Mucosa of rectum (tissue), 2 donors: ENCODE results near the gene IZUMO1.

Experiments used
- H3K27ac ChIP-seq, 2 donors: one replicate each; pipeline ENCODE4 v1.7.0; 2013; ENCODE audit warnings: inconsistent platforms in 2 of 2, low read depth in 2 of 2, low read length in 2 of 2
- H3K27me3 ChIP-seq, 2 donors: one replicate each; pipeline ENCODE4 v1.7.0; 2013; ENCODE audit warnings: low read length in 2 of 2; ENCODE audit not compliant: control insufficient read depth in 2 of 2, insufficient read depth in 2 of 2
- H3K36me3 ChIP-seq, 2 donors: one replicate each; pipeline ENCODE4 v1.7.0; 2013; ENCODE audit warnings: low read length in 2 of 2; ENCODE audit not compliant: control insufficient read depth in 2 of 2, insufficient read depth in 2 of 2
- H3K4me1 ChIP-seq, 2 donors: one replicate each; pipeline ENCODE4 v1.7.0; 2013; ENCODE audit warnings: low read length in 2 of 2, mild to moderate bottlenecking in 1 of 2; ENCODE audit not compliant: control insufficient read depth in 2 of 2, insufficient read depth in 2 of 2
- H3K4me3 ChIP-seq, 2 donors: one replicate each; pipeline ENCODE4 v1.7.0; 2013; ENCODE audit warnings: low read length in 2 of 2
- H3K9ac ChIP-seq, 2 donors: one replicate each; pipeline ENCODE4 v1.7.0; 2013; ENCODE audit warnings: low read length in 2 of 2, low read depth in 1 of 2, mild to moderate bottlenecking in 1 of 2
- H3K9me3 ChIP-seq, 2 donors: one replicate each; pipeline ENCODE4 v1.7.0; 2013; ENCODE audit warnings: low read length in 2 of 2; ENCODE audit not compliant: control insufficient read depth in 2 of 2
- donor health status: healthy.
- donor health status: Normal muscosa, but diverticular disease.

IZUMO1 gene

GRCh38 chr19:48757089-48757675 lies 10.5 kb upstream of the IZUMO1 start:
- H3K27ac ChIP-seq, result no peak overlapping the region
- peaks cover 5% of the 10 kb centered on the region in 2 donors for H3K27me3 ChIP-seq
- no peaks in the 10 kb centered on the region for H3K9me3 ChIP-seq
- H3K4me1 ChIP-seq, result peaks cover 6 to 9% of the 10 kb centered on the region in 2 donors
- no peak overlapping the region for H3K9ac ChIP-seq
- no peak overlapping the region for H3K4me3 ChIP-seq
- H3K36me3 ChIP-seq, result no peaks in the 10 kb centered on the region

GRCh38 chr19:48756686-48757085 lies 10.0 kb upstream of the IZUMO1 start:
- H3K9ac ChIP-seq, result no peak overlapping the region
- H3K27ac ChIP-seq, result no peak overlapping the region
- H3K36me3 ChIP-seq, result no peaks in the 10 kb centered on the region
- H3K4me3 ChIP-seq, result no peak overlapping the region
- H3K27me3 ChIP-seq, result peaks cover 7 to 8% of the 10 kb centered on the region in 2 donors
- peaks cover 8 to 11% of the 10 kb centered on the region in 2 donors for H3K4me1 ChIP-seq
- no peaks in the 10 kb centered on the region for H3K9me3 ChIP-seq

DNA sequence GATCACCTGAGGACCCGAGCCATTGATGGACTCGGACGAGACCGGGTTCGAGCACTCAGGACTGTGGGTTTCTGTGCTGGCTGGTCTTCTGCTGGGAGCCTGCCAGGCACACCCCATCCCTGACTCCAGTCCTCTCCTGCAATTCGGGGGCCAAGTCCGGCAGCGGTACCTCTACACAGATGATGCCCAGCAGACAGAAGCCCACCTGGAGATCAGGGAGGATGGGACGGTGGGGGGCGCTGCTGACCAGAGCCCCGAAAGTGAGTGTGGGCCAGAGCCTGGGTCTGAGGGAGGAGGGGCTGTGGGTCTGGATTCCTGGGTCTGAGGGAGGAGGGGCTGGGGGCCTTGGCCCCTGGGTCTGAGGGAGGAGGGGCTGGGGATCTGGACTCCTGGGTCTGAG lies 9.5 kb upstream of the IZUMO1 start:
- Histone ChIP-seq H3K9me3 (no peaks in the 10 kb centered on the region), H3K9ac (no peak overlapping the region), H3K27me3 (peaks cover 7 to 10% of the 10 kb centered on the region in 2 donors), H3K36me3 (no peaks in the 10 kb centered on the region), H3K4me3 (no peak overlapping the region), H3K4me1 (peaks cover 8 to 11% of the 10 kb centered on the region in 2 donors), H3K27ac (no peak overlapping the region)

DNA sequence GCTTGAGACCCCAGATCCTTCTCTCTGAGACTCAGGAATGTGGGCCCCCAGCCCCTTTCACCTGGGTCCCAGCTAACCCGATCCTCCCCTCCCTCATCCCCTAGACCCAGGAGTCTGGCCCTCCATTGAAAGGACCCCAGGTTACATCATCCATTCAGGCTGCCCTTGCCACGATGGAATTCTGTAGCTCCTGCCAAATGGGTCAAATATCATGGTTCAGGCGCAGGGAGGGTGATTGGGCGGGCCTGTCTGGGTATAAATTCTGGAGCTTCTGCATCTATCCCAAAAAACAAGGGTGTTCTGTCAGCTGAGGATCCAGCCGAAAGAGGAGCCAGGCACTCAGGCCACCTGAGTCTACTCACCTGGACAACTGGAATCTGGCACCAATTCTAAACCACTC lies 9.1 kb upstream of the IZUMO1 start:
- Histone ChIP-seq H3K4me3 (no peak overlapping the region), H3K4me1 (peaks cover 8 to 11% of the 10 kb centered on the region in 2 donors), H3K9me3 (no peaks in the 10 kb centered on the region), H3K27ac (no peak overlapping the region), H3K27me3 (peaks cover 7 to 9% of the 10 kb centered on the region in 2 donors), H3K36me3 (no peaks in the 10 kb centered on the region), H3K9ac (no peak overlapping the region)

DNA sequence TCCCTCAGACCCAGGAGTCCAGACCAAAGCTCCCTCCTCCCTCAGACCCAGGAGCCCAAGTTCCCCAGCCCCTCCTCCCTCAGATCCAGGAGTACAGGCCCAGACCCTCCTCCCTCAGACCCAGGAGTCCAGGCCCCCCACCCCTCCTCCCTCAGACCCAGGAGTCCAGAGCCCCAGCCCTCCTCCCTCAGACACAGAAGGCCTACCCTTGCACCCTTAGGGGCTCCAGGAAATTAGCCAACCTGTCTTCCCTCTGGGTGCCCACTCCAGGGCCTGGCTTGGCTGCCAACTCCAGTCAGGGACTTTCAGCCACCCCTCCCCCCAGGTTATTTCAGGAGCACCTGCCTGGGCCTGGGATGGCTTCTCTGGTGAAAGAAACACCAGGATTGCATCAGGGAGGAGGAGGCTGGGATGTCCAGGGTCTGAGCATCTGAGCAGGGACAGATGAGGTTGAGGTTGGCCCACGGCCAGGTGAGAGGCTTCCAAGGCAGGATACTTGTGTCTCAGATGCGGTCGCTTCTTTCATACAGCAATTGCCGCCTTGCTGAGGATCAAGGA lies 8.5 kb upstream of the IZUMO1 start, which contains the start of gene FGF21:
FGF21 (plus strand) TSS at position 441 of the 558 bp plus-strand sequence. CDS start 713 bp downstream, outside the sequence.
- H3K4me1 ChIP-seq, result peaks cover 8 to 11% of the 10 kb centered on the region in 2 donors
- no peak within 1 kb of the TSS for H3K9ac ChIP-seq
- peaks cover 9% of the 10 kb centered on the region in 2 donors for H3K27me3 ChIP-seq
- H3K27ac ChIP-seq, result no peak within 1 kb of the TSS
- no peaks in the 10 kb centered on the region for H3K36me3 ChIP-seq
- no peak within 1 kb of the TSS for H3K4me3 ChIP-seq
- H3K9me3 ChIP-seq, result no peaks in the 10 kb centered on the region

- H3K36me3 ChIP-seq, result no peaks in the 10 kb centered on the region
- H3K27ac ChIP-seq, result no peak within 1 kb of the TSS
- peaks cover 9 to 12% of the 10 kb centered on the region in 2 donors for H3K27me3 ChIP-seq
- peak within 1 kb of the TSS; percentile 43 to 49 for H3K4me3 ChIP-seq
- H3K9ac ChIP-seq, result peak within 1 kb of the TSS in 1 of 2 donors; percentile 43
- peaks cover 8 to 11% of the 10 kb centered on the region in 2 donors for H3K4me1 ChIP-seq
- no peaks in the 10 kb centered on the region for H3K9me3 ChIP-seq
Measured at GRCh38 chr19:48752496-48753365, 6.0 kb upstream of the IZUMO1 start, which contains the start of gene FUT1. FUT1 (minus strand) TSS chr19:48752641; CDS start chr19:48751281, 1,360 bp downstream.

DNA sequence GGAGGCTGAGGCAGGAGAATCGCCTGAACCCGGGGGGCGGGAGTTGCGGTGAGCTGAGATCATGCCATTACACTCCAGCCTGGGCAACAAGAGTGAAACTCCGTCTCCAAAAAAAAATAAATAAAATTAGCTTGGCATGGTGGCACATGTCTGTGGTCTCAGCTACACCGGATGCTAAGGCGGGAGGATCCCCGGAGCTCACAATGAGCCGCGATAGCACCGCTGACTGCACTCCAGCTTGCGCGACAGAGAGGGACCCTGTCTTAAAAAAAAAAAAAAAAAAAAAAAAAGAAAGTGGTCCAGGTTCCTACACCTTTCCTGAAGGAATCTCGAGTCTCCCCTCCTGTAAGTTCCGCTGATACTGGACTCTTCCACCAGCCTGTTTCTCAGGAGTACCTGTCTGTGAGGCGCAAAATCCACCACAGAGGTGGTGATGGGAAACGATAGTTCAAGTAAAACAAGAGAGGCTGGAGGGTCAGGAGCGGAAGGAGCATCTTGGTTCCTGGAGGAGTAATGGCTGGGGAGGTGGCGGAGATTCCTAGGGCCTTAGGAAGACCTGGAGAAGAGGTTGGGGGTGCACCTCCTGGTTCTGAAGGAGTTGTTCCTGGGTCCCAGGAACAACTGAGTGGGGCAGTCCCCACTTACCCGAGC lies 5.3 kb upstream of the IZUMO1 start:
- H3K27ac ChIP-seq, result no peak overlapping the region
- peaks cover 9 to 12% of the 10 kb centered on the region in 2 donors for H3K27me3 ChIP-seq
- H3K9me3 ChIP-seq, result no peaks in the 10 kb centered on the region
- no peaks in the 10 kb centered on the region for H3K36me3 ChIP-seq
- H3K9ac ChIP-seq, result peak overlapping the region in 1 of 2 donors; percentile 43
- peak overlapping the region; percentile 43 to 49 for H3K4me3 ChIP-seq
- H3K4me1 ChIP-seq, result peaks cover 8 to 11% of the 10 kb centered on the region in 2 donors

GRCh38 chr19:48750771-48751504 lies 4.2 kb upstream of the IZUMO1 start:
- H3K4me1 ChIP-seq, result peaks cover 8 to 11% of the 10 kb centered on the region in 2 donors
- H3K27me3 ChIP-seq, result peaks cover 9 to 16% of the 10 kb centered on the region in 2 donors
- H3K36me3 ChIP-seq, result no peaks in the 10 kb centered on the region
- no peak overlapping the region for H3K4me3 ChIP-seq
- no peak overlapping the region for H3K27ac ChIP-seq
- H3K9ac ChIP-seq, result no peak overlapping the region
- no peaks in the 10 kb centered on the region for H3K9me3 ChIP-seq

DNA sequence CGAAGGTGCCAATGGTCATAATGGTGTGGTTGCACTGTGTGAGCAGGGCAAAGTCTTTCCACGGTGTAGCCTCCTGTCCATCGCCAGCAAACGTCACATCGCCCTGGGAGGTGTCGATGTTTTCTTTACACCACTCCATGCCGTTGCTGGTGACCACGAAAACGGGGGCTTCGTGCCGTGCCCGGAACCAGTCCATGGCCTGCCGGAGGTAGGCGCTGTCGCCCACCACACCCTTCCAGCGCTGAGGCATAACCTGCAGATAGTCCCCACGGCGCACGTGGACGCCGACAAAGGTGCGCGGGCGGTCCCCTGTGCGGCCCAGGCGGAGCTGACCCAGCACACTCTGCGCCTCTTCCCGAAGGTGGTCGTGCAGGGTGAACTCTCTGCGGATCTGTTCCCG lies 3.6 kb upstream of the IZUMO1 start:
- Histone ChIP-seq H3K27ac (no peak overlapping the region), H3K9ac (no peak overlapping the region), H3K4me1 (peaks cover 8 to 11% of the 10 kb centered on the region in 2 donors), H3K36me3 (no peaks in the 10 kb centered on the region), H3K27me3 (peaks cover 13 to 16% of the 10 kb centered on the region in 2 donors), H3K9me3 (no peaks in the 10 kb centered on the region), H3K4me3 (no peak overlapping the region)
